ENCODE data around the gene MCM3AP. TPM values are rescaled to one million over a fixed set of nuclear protein-coding genes. Genes with fewer than 3 reads are reported as not detected.

MCM3AP gene
- total RNA-seq, 1 experiment from 2014 or later: 140 TPM

GRCh38 chr21:46205766-46206162 lies 79.6 kb downstream of the MCM3AP start:
- Histone ChIP-seq H4K20me1 (ENCODE audit: low read length) (no peaks in the 10 kb centered on the region), H3F3A (ENCODE audit: low read length, unreplicated experiment) (no peaks in the 10 kb centered on the region), H3K4me3 (ENCODE audit: low read length) (no peak overlapping the region), H3K4me1 (ENCODE audit: insufficient read depth, low read length) (no peaks in the 10 kb centered on the region), H3K79me2 (ENCODE audit: low read length) (no peaks in the 10 kb centered on the region), H3K4me2 (ENCODE audit: low read length) (no peak overlapping the region), H3K36me3 (ENCODE audit: low read depth, low read length) (peaks cover 5% of the 10 kb centered on the region; the same call in 1 of the 2 replicates), H3K9me3 (ENCODE audit: low read length) (no peaks in the 10 kb centered on the region), H3K27me3 (ENCODE audit: low read length) (no peaks in the 10 kb centered on the region), H3K9ac (ENCODE audit: low read length) (no peak overlapping the region), H3K9me2 (replicated peaks; ENCODE audit: low read length) (no peaks in the 10 kb centered on the region), H3K27ac (ENCODE audit: low read length) (no peak overlapping the region), H2AFZ (ENCODE audit: low read length) (no peak overlapping the region)
- BruUV-seq (replicated peaks): no TSS peak
- ChIA-PET POLR2A (ENCODE audit: unreplicated experiment) (no interaction called here), CTCF (no interaction called here)
- intact Hi-C loops (cut with micrococcal nuclease): no loop called here
- TF ChIP-seq CTCF (conservative IDR thresholded peaks at IDR 0.05; ENCODE audit: low read depth, low read length): no peak
- TF ChIP-seq EZH2phosphoT487 (IDR thresholded peaks at IDR 0.05; ENCODE audit: borderline replicate concordance, low read length): no peak
- no peak for TF ChIP-seq EZH2 (IDR thresholded peaks at IDR 0.05; ENCODE audit: low read length, unreplicated experiment)
- ATAC-seq (no peak), DNase-seq (no peak)

GRCh38 chr21:46205166-46205565 lies 80.2 kb downstream of the MCM3AP start:
- intact Hi-C loops (cut with micrococcal nuclease): no loop called here
- POLR2A ChIA-PET (ENCODE audit: unreplicated experiment): no interaction called here
- no peak for ATAC-seq
- CTCF ChIA-PET: no interaction called here
- TF ChIP-seq CTCF (conservative IDR thresholded peaks at IDR 0.05; ENCODE audit: low read depth, low read length): no peak
- no peak for TF ChIP-seq EZH2phosphoT487 (IDR thresholded peaks at IDR 0.05; ENCODE audit: borderline replicate concordance, low read length)
- TF ChIP-seq EZH2 (IDR thresholded peaks at IDR 0.05; ENCODE audit: low read length, unreplicated experiment): no peak
- Histone ChIP-seq H2AFZ (ENCODE audit: low read length) (no peak overlapping the region), H4K20me1 (ENCODE audit: low read length) (no peaks in the 10 kb centered on the region), H3F3A (ENCODE audit: low read length, unreplicated experiment) (peaks cover 3% of the 10 kb centered on the region), H3K27ac (ENCODE audit: low read length) (no peak overlapping the region), H3K4me3 (ENCODE audit: low read length) (no peak overlapping the region), H3K4me2 (ENCODE audit: low read length) (no peak overlapping the region), H3K79me2 (ENCODE audit: low read length) (no peaks in the 10 kb centered on the region), H3K4me1 (ENCODE audit: insufficient read depth, low read length) (no peaks in the 10 kb centered on the region), H3K9me3 (ENCODE audit: low read length) (no peaks in the 10 kb centered on the region), H3K36me3 (ENCODE audit: low read depth, low read length) (peaks cover 5% of the 10 kb centered on the region; the same call in 1 of the 2 replicates), H3K27me3 (ENCODE audit: low read length) (no peaks in the 10 kb centered on the region), H3K9me2 (replicated peaks; ENCODE audit: low read length) (no peaks in the 10 kb centered on the region), H3K9ac (ENCODE audit: low read length) (no peak overlapping the region)
- DNase-seq: no peak
- BruUV-seq (replicated peaks): no TSS peak

DNA sequence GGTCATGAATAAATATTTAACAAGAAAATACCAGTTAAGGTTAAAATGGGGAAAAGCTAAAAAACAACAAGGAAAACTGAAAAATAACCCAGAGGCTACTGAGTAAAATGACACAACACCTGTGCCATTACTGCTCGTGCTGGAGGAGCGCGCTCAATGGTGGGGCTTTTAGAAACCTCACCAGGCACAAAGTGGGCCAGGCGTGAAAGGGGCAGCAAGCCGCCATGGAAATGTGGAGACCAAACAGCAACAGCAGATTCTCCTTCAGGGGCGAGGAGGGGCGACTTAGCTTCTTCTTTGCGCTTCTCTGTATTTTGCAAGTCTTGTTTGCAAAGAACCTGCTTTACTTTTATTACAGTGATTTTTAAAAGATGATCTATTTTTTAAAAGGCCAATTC lies 82.2 kb downstream of the MCM3AP start:
- H3K27me3 ChIP-seq (ENCODE audit: low read length): no peaks in the 10 kb centered on the region
- DNase-seq: no peak
- peaks cover 3% of the 10 kb centered on the region for H3F3A ChIP-seq (ENCODE audit: low read length, unreplicated experiment)
- no peak overlapping the region for H3K9ac ChIP-seq (ENCODE audit: low read length)
- no peaks in the 10 kb centered on the region for H3K79me2 ChIP-seq (ENCODE audit: low read length)
- H4K20me1 ChIP-seq (ENCODE audit: low read length): no peaks in the 10 kb centered on the region
- H3K4me1 ChIP-seq (ENCODE audit: insufficient read depth, low read length): no peaks in the 10 kb centered on the region
- no peak overlapping the region for H3K27ac ChIP-seq (ENCODE audit: low read length)
- TF ChIP-seq CTCF (conservative IDR thresholded peaks at IDR 0.05; ENCODE audit: low read depth, low read length): no peak
- no peak for TF ChIP-seq EZH2phosphoT487 (IDR thresholded peaks at IDR 0.05; ENCODE audit: borderline replicate concordance, low read length)
- no peak for TF ChIP-seq EZH2 (IDR thresholded peaks at IDR 0.05; ENCODE audit: low read length, unreplicated experiment)
- no peaks in the 10 kb centered on the region for H3K9me3 ChIP-seq (ENCODE audit: low read length)
- POLR2A ChIA-PET (ENCODE audit: unreplicated experiment): no interaction called here
- CTCF ChIA-PET: no interaction called here
- no peaks in the 10 kb centered on the region for H3K9me2 ChIP-seq (replicated peaks; ENCODE audit: low read length)
- intact Hi-C loops (cut with micrococcal nuclease): no loop called here
- no peak overlapping the region for H3K4me2 ChIP-seq (ENCODE audit: low read length)
- no peak overlapping the region for H2AFZ ChIP-seq (ENCODE audit: low read length)
- peaks cover 5% of the 10 kb centered on the region; the same call in 1 of the 2 replicates for H3K36me3 ChIP-seq (ENCODE audit: low read depth, low read length)
- no peak overlapping the region for H3K4me3 ChIP-seq (ENCODE audit: low read length)
- ATAC-seq: no peak
- BruUV-seq (replicated peaks): no TSS peak
